Mesenchymal stem cell (in vitro differentiated cells and primary cell): Measurements from ENCODE around the gene MCEE.

Source experiments
- DNase-seq: peaks from one replicate; pipeline ENCODE4 v3.0.0-alpha.2; 2013
- H2AFZ ChIP-seq: one replicate; pipeline ENCODE4 v1.6.1; 2013; ENCODE audit warnings: low read depth, mild to moderate bottlenecking, control low read depth, inconsistent platforms, low read length, moderate library complexity
- H2AK5ac ChIP-seq: 2 replicates; pipeline ENCODE4 v1.6.1; 2013; ENCODE audit warnings: low read length, moderate library complexity, mild to moderate bottlenecking, inconsistent platforms; ENCODE audit not compliant: severe bottlenecking
- H2BK120ac ChIP-seq: one replicate; pipeline ENCODE4 v1.6.1; 2013; ENCODE audit warnings: low read depth, mild to moderate bottlenecking, inconsistent platforms, low read length, moderate library complexity
- H2BK12ac ChIP-seq, 2 experiments: one replicate each; pipeline ENCODE4 v1.6.1; 2013; ENCODE audit warnings: inconsistent platforms in 2 of 2, low read length in 2 of 2, mild to moderate bottlenecking in 2 of 2, moderate library complexity in 2 of 2, control low read depth in 1 of 2
- H2BK15ac ChIP-seq: one replicate; pipeline ENCODE4 v1.6.1; 2013; ENCODE audit warnings: mild to moderate bottlenecking, low read depth, inconsistent platforms; ENCODE audit not compliant: poor library complexity, severe bottlenecking
- H2BK5ac ChIP-seq: 2 replicates; pipeline ENCODE4 v1.6.1; 2013; ENCODE audit warnings: low read depth, mild to moderate bottlenecking, low read length, control low read depth, inconsistent platforms; ENCODE audit not compliant: poor library complexity, severe bottlenecking
- H3K14ac ChIP-seq, 2 experiments: one replicate each; pipeline ENCODE4 v1.6.1; 2013; ENCODE audit warnings: inconsistent platforms in 2 of 2, low read length in 2 of 2, control low read depth in 1 of 2, mild to moderate bottlenecking in 1 of 2, moderate library complexity in 1 of 2
- H3K18ac ChIP-seq, 2 experiments: one replicate each; pipeline ENCODE4 v1.6.1; 2013; ENCODE audit warnings: inconsistent platforms in 2 of 2, low read length in 2 of 2, control low read depth in 1 of 2, low read depth in 1 of 2, mild to moderate bottlenecking in 1 of 2
- H3K23ac ChIP-seq, 2 experiments: one replicate each; pipeline ENCODE4 v1.6.1; 2013; ENCODE audit warnings: inconsistent platforms in 2 of 2, low read length in 2 of 2, mild to moderate bottlenecking in 2 of 2, moderate library complexity in 2 of 2, control low read depth in 1 of 2
- H3K27ac ChIP-seq: 2 replicates; pipeline ENCODE4 v1.5.1; 2013; ENCODE audit warnings: mild to moderate bottlenecking, moderate library complexity, low read length, control low read depth, inconsistent platforms; ENCODE audit not compliant: poor library complexity, severe bottlenecking
- H3K27me3 ChIP-seq, 2 experiments: 2 replicates each; pipeline versions ENCODE4 v1.6.1 to v1.7.0; 2013; ENCODE audit warnings: low read length in 2 of 2, mild to moderate bottlenecking in 2 of 2, moderate library complexity in 2 of 2, control low read depth in 1 of 2, inconsistent platforms in 1 of 2; ENCODE audit not compliant: control insufficient read depth in 1 of 2, insufficient read depth in 1 of 2
- H3K36me3 ChIP-seq, 2 experiments: 2 replicates each; pipeline versions ENCODE4 v1.6.1 to v1.7.0; 2013; ENCODE audit warnings: low read length in 2 of 2, control low read depth in 1 of 2, inconsistent platforms in 1 of 2, low read depth in 1 of 2, mild to moderate bottlenecking in 1 of 2; ENCODE audit not compliant: insufficient read depth in 2 of 2, control insufficient read depth in 1 of 2
- H3K4ac ChIP-seq, 2 experiments: one replicate each; pipeline ENCODE4 v1.6.1; 2013; ENCODE audit warnings: inconsistent platforms in 2 of 2, low read length in 2 of 2, mild to moderate bottlenecking in 2 of 2, moderate library complexity in 2 of 2, control low read depth in 1 of 2, low read depth in 1 of 2
- H3K4me1 ChIP-seq: 2 replicates; pipeline ENCODE4 v1.6.1; 2013; ENCODE audit warnings: low read depth, low read length, control low read depth; ENCODE audit not compliant: control insufficient read depth, insufficient read depth
- H3K4me2 ChIP-seq: 2 replicates; pipeline ENCODE4 v1.6.1; 2013; ENCODE audit warnings: low read length, mild to moderate bottlenecking, inconsistent platforms; ENCODE audit not compliant: poor library complexity, severe bottlenecking
- H3K4me3 ChIP-seq, 2 experiments: 2 replicates each; pipeline versions ENCODE4 v1.5.1 to v1.7.0; 2013; ENCODE audit warnings: low read length in 2 of 2, mild to moderate bottlenecking in 2 of 2, control low read depth in 1 of 2, low read depth in 1 of 2; ENCODE audit not compliant: insufficient read depth in 1 of 2
- H3K79me1 ChIP-seq: replicated peaks from 2 replicates; pipeline ENCODE4 v1.6.1; 2013; ENCODE audit warnings: mild to moderate bottlenecking, control low read depth, low read length, inconsistent platforms; ENCODE audit not compliant: poor library complexity, severe bottlenecking
- H3K9ac ChIP-seq: 2 replicates; pipeline ENCODE4 v1.7.0; 2013; ENCODE audit warnings: mild to moderate bottlenecking, low read length, moderate library complexity
- H3K9me3 ChIP-seq: 2 replicates; pipeline ENCODE4 v1.7.0; 2013; ENCODE audit warnings: mild to moderate bottlenecking, low read length; ENCODE audit not compliant: control insufficient read depth
- H4K8ac ChIP-seq: one replicate; pipeline ENCODE4 v1.6.1; 2013; ENCODE audit warnings: inconsistent platforms, mild to moderate bottlenecking, low read length, moderate library complexity
- H4K91ac ChIP-seq: one replicate; pipeline ENCODE4 v1.6.1; 2013; ENCODE audit warnings: mild to moderate bottlenecking, low read length, inconsistent platforms
- WGBS: methylation state at CpG from one replicate; pipeline ENCODE4 v1.1.7; 2013; ENCODE audit warnings: mixed read lengths; 5-methylcytosine and 5-hydroxymethylcytosine counted together

MCEE gene

DNA sequence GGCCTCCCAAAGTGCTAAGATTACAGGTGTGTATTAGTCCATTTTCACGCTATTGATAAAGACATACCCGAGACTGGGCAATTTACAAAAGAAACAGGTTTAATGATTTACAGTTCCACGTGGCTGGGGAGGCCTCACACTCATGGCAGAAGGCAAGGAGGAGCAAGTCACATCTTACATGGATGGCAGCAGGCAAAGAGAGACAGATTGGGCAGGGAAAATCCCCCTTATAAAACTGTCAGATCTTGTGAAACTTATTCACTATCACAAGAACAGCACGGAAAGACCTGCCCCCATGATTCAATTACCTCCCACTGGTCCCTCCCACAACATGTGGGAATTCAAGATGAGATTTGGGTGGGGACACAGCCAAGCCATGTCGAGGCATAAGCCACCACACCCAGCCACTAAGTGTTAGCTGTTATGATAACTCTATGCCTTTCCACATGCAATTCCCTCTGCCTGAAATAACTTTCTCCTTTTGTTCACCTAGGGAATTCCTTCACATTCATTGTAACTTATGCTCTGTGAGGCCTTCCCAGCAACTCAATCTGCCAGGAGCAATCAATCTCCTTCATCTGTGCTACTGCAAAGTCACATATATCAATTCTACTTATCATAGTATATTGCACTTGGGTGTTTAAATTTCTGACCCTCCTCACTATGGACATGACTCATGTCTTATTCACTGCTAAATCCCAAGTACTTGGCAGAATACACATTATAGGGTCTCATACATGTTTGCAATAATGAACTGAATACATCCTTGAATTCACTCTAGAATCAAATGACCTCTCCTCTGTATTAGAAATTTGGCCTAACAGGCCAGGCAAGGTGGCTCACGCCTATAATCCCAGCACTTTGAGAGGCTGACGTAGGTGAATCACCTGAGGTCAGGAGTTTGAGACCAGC is 7.4 kb downstream of the MCEE start:
- H3K9me3 ChIP-seq = no peaks in the 10 kb centered on the region
- H3K27ac ChIP-seq = no peak overlapping the region
- H2BK15ac ChIP-seq = no peak overlapping the region
- H2BK5ac ChIP-seq = no peak overlapping the region
- H3K27me3 ChIP-seq = no peaks in the 10 kb centered on the region
- H3K4me2 ChIP-seq = no peak overlapping the region
- H3K36me3 ChIP-seq = peaks cover 29 to 59% of the 10 kb centered on the region in 2 experiments
- no peak overlapping the region for H2BK120ac ChIP-seq
- no peaks in the 10 kb centered on the region for H3K4me1 ChIP-seq
- no peak overlapping the region for H3K14ac ChIP-seq
- H2AK5ac ChIP-seq = no peak overlapping the region
- H3K9ac ChIP-seq = no peak overlapping the region
- no peak overlapping the region for H2AFZ ChIP-seq
- no peak overlapping the region for H3K4ac ChIP-seq
- no peak overlapping the region for H4K91ac ChIP-seq
- 97% methylated on average over 7 of the region's 7 CpGs for WGBS
- peaks cover 30% of the 10 kb centered on the region for H3K79me1 ChIP-seq
- DNase-seq = no peak
- no peak overlapping the region for H3K23ac ChIP-seq
- no peak overlapping the region for H3K18ac ChIP-seq
- H4K8ac ChIP-seq = no peak overlapping the region
- H3K4me3 ChIP-seq = no peak overlapping the region
- no peak overlapping the region for H2BK12ac ChIP-seq

DNA sequence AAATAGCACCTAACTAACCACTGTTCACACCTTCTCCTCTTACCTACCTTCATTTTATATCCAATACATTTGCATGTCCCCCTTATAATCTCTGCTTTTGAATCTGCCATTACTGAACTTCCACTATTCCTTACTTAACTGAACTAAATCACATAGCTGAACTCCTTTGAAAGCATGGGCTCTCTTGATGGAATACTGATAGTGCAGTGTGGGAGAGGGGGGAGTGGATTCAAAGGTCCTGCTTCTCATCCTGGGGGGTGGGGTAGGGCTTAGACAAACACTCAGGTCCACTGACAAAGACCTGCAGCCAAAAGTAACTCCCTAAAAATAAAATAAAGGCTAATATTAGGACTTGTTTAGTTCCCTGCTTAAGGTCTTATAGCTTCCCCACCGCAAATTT is 8.6 kb downstream of the MCEE start:
- no peaks in the 10 kb centered on the region for H3K9me3 ChIP-seq
- H2AFZ ChIP-seq = no peak overlapping the region
- DNase-seq = no peak
- H4K91ac ChIP-seq = no peak overlapping the region
- no peak overlapping the region for H2BK5ac ChIP-seq
- no peak overlapping the region for H3K23ac ChIP-seq
- no peak overlapping the region for H3K4me2 ChIP-seq
- no peak overlapping the region for H3K27ac ChIP-seq
- H2AK5ac ChIP-seq = no peak overlapping the region
- no peaks in the 10 kb centered on the region for H3K27me3 ChIP-seq
- no peak overlapping the region for H3K14ac ChIP-seq
- no peak overlapping the region for H3K18ac ChIP-seq
- no peak overlapping the region for H2BK15ac ChIP-seq
- peaks cover 32 to 69% of the 10 kb centered on the region in 2 experiments for H3K36me3 ChIP-seq
- no peak overlapping the region for H2BK120ac ChIP-seq
- 100% methylated on average over 1 of the region's 1 CpG for WGBS
- no peak overlapping the region for H2BK12ac ChIP-seq
- H3K4ac ChIP-seq = no peak overlapping the region
- H3K79me1 ChIP-seq = peaks cover 30% of the 10 kb centered on the region
- no peak overlapping the region for H4K8ac ChIP-seq
- H3K9ac ChIP-seq = no peak overlapping the region
- no peak overlapping the region for H3K4me3 ChIP-seq
- H3K4me1 ChIP-seq = no peaks in the 10 kb centered on the region

DNA sequence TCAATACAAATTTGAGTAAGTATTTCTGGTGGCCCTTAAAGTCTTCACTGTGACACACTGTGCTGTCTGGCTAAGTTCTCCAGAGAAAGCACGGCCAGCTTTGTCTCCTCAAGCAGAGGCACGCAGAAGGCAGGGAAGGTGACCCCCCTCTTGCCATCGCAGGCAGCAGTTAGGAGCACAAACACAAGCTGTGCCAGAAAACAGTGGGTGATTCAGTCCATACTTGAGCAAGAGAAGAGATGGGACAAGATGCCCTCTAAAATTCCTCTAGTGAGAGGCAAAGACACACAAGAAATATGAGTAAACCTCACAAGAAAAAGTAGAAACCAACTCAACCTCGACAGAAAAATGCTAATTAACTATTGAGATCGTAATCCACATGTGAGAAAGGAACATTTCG is 9.8 kb downstream of the MCEE start:
- no peak for DNase-seq
- Histone ChIP-seq H2AK5ac (no peak overlapping the region), H4K8ac (no peak overlapping the region), H3K4me2 (no peak overlapping the region), H3K4me3 (no peak overlapping the region), H3K27me3 (no peaks in the 10 kb centered on the region), H2BK5ac (no peak overlapping the region), H2BK120ac (no peak overlapping the region), H3K27ac (no peak overlapping the region), H2BK12ac (no peak overlapping the region), H2AFZ (no peak overlapping the region), H3K79me1 (peaks cover 30% of the 10 kb centered on the region), H3K4me1 (no peaks in the 10 kb centered on the region), H4K91ac (no peak overlapping the region), H3K4ac (no peak overlapping the region), H3K18ac (no peak overlapping the region), H3K9me3 (no peaks in the 10 kb centered on the region), H3K14ac (no peak overlapping the region), H2BK15ac (no peak overlapping the region), H3K36me3 (peaks cover 31 to 71% of the 10 kb centered on the region in 2 experiments), H3K23ac (no peak overlapping the region), H3K9ac (no peak overlapping the region)
- 94% methylated on average over 6 of the region's 6 CpGs for WGBS

GRCh38 chr2:71117063-71117462 is 13.0 kb downstream of the MCEE start:
- no peak overlapping the region for H2BK5ac ChIP-seq
- H3K4me1 ChIP-seq = no peaks in the 10 kb centered on the region
- no peak overlapping the region for H2BK15ac ChIP-seq
- no peak overlapping the region for H4K8ac ChIP-seq
- no peak for DNase-seq
- H2BK12ac ChIP-seq = no peak overlapping the region
- H3K9me3 ChIP-seq = no peaks in the 10 kb centered on the region
- H3K4me3 ChIP-seq = no peak overlapping the region
- H3K27me3 ChIP-seq = no peaks in the 10 kb centered on the region
- H3K4ac ChIP-seq = no peak overlapping the region
- H3K14ac ChIP-seq = no peak overlapping the region
- no peak overlapping the region for H2AK5ac ChIP-seq
- H3K79me1 ChIP-seq = peaks cover 23% of the 10 kb centered on the region
- H3K23ac ChIP-seq = no peak overlapping the region
- no peak overlapping the region for H3K4me2 ChIP-seq
- H3K36me3 ChIP-seq = peaks cover 28 to 81% of the 10 kb centered on the region in 2 experiments
- H2BK120ac ChIP-seq = no peak overlapping the region
- H3K27ac ChIP-seq = no peak overlapping the region
- no peak overlapping the region for H2AFZ ChIP-seq
- H3K9ac ChIP-seq = no peak overlapping the region
- no peak overlapping the region for H4K91ac ChIP-seq
- no peak overlapping the region for H3K18ac ChIP-seq
